GF-D8 (cell line): ENCODE measurements around the gene TPRG1L.
"Not testable (repeated sequence)": the region's sequence is repeated elsewhere in the genome, so short reads cannot be mapped to it uniquely, and the experiment has no call there.

Experiments used
- DNase-seq: peaks from one replicate; lab custom pipeline; 2025; lab: John Stamatoyannopoulos, UW

The TPRG1L gene

GRCh38 chr1:3624200-3625136, at the start of gene TPRG1L:
Gene TPRG1L (plus strand): TSS chr1:3625015. CDS start chr1:3625073, 58 bp downstream.
- DNase-seq = peak; percentile 85

GRCh38 chr1:3575515-3575914, 49.3 kb upstream of the TPRG1L start:
- not testable (repeated sequence) for DNase-seq

GRCh38 chr1:3575993-3576392, 48.8 kb upstream of the TPRG1L start:
- DNase-seq = no peak

GRCh38 chr1:3577300-3577699, 47.5 kb upstream of the TPRG1L start:
- DNase-seq = peak; percentile 34

GRCh38 chr1:3577711-3578432, 46.9 kb upstream of the TPRG1L start:
- DNase-seq = peak; percentile 60

GRCh38 chr1:3578433-3578805, 46.4 kb upstream of the TPRG1L start:
- DNase-seq = no peak

GRCh38 chr1:3578906-3579305, 45.9 kb upstream of the TPRG1L start:
- no peak for DNase-seq

- no peak for DNase-seq
Observed at GRCh38 chr1:3579626-3580025, 45.2 kb upstream of the TPRG1L start.

GRCh38 chr1:3580231-3580630, 44.6 kb upstream of the TPRG1L start:
- DNase-seq = no peak

GRCh38 chr1:3581296-3582036, 43.3 kb upstream of the TPRG1L start:
- DNase-seq = peak; percentile 38

- not testable (repeated sequence) for DNase-seq
Observed at GRCh38 chr1:3583751-3584150, 41.1 kb upstream of the TPRG1L start.

- DNase-seq = no peak
Observed at GRCh38 chr1:3584915-3585314, 39.9 kb upstream of the TPRG1L start.

- not testable (repeated sequence) for DNase-seq
Observed at GRCh38 chr1:3585353-3585868, 39.4 kb upstream of the TPRG1L start.

- DNase-seq = no peak
Observed at GRCh38 chr1:3585940-3586568, 38.8 kb upstream of the TPRG1L start.

- no peak for DNase-seq
Observed at GRCh38 chr1:3586986-3587759, 37.6 kb upstream of the TPRG1L start.

GRCh38 chr1:3588395-3588794, 36.4 kb upstream of the TPRG1L start:
- no peak for DNase-seq

GRCh38 chr1:3590139-3590763, 34.6 kb upstream of the TPRG1L start:
- no peak for DNase-seq

- no peak for DNase-seq
Observed at GRCh38 chr1:3590951-3591865, 33.6 kb upstream of the TPRG1L start.

- no peak for DNase-seq
Observed at GRCh38 chr1:3593334-3593733, 31.5 kb upstream of the TPRG1L start.
